Inflammatory macrophage treated with lipopolysaccharide for 1 hour (primary cell): ENCODE data around the gene MAB21L2.

Experiments used
- DNase-seq, 2 donors: peaks; one replicate each; pipeline ENCODE4 v3.0.0-alpha.2; 2020 to 2022

The MAB21L2 gene

DNA sequence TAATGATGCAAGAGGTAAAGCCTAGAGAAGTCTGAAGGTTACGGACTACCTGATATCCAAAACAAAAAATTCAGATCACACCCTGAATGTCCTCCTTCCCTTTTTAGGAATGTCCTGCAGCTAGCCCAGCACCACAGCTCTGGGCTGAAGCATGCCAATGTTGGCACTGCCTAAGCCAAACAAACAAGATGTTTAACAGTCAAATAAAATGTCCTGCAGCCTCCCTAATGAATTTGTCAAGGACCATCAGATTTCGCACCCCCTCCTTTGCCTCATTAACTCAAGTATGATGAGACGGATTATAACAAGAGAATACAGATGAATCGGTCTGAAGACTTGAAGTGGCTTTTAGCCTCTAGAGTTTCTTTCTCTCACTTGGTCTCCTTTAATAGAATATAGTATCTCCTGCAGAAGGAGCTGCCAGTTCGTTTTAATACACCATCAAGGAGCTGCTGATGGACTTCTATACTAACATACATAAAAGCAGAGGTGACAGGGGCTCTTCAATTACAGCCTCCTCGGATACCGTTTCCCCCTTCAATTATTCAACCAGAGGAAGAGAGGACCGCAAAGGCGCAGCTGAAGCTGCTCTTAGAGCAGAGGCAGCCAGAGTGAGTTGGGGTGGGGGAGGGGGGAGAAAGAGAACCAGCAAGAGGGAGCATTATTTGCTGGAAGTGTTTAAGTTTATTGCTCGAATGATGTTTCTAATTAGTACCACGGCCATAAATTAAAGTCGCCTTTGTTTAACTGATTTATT lies 3.0 kb upstream of the MAB21L2 start:
- DNase-seq: no peak

DNA sequence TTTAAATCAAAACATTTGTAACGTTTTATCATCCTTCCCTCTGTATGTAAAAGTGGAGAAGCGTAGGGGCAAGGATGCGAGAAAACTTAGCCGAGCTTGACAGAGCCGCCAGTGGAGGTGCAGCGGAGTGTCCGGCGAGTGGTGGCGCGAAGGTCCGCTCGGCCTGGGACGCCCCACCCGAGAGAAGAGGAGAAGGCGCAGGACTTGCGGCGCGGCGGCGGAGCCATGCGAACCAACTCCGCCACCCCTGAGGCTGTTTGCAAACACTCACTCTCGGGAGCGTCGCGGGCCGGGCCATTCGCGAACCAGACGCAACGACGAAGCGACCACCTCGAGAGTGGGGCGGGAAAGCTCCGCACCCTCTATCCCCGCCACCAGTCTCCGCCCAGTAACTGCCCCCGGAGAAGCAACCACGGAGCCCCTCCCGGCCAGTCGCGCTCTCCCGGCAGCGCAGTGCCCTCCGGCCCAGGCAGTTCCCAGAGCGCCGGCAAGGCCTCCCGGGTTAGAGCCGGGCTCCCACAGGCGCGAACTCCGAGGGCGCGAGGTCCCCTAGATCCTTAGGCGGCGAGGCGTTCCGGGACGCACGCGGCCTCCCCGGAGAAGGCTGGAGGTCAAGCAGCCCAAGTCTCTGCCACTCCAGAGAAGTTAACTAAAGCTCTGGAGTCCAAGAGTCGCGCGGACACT lies 2.3 kb upstream of the MAB21L2 start:
- DNase-seq: no peak

DNA sequence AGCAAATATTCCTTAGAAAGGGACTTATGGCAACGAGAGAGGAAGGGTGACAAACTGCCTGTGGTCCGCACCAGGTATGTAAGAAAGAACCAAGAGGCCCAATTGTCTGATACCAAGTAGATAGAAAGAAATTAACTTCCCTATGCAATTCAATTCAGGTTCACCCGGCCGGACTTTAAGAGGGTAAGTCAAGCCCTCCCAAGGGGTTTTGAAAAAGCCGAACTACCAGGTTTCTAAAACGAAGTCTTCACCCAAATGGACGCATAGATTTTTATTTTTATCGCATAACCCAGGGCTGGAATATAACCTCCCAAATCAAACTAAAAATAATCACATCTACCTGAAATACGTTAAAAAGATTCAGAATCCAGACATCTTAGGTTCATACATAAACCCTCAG lies 1.6 kb upstream of the MAB21L2 start:
- DNase-seq: no peak

DNA sequence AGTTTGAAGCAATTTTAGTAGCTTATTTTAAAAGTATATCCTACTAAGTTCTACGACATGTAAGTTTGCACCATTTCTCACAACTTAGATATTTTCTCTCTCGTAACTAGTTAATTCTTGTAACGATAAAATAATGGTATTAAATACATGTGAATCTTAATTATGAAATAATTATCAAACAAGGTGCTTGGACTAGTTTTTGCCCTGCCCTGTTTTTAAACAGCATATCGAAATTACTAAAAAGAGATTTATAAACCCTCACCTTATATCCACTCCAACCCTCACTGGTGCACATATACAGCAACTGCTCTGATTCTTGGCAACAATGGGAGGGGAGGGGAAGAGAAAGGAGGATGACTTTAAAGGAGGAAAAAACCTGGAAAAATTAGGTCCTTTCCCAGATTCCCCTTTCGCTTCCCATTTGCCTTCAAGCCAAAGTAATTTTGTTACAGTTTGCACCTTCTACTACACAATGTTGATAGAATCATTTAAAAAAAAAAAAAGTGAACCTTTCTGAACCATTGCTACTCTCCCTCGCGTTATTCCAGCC lies 820 bp upstream of the MAB21L2 start:
- DNase-seq: no peak

DNA sequence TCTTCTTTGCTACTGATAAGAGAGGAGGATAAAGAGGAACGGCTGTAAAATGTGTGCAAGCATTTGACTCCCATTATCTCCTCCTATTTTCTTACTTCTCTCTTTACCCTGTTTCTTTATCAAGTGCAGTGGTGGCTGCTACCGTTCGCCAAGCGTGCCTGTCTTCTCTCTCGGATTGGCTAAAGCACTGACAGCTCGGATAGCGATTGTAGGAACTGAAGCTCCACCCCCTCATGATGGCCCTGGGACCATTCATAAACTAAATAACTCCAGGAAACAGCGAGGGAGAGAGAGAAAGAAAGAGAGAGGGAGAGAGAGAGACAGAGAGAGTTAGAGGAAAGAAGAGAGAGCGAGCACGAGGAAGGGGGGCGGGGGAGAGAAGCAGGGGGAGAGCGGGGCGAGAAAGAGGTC lies 305 bp upstream of the MAB21L2 start:
- no peak for DNase-seq

DNA sequence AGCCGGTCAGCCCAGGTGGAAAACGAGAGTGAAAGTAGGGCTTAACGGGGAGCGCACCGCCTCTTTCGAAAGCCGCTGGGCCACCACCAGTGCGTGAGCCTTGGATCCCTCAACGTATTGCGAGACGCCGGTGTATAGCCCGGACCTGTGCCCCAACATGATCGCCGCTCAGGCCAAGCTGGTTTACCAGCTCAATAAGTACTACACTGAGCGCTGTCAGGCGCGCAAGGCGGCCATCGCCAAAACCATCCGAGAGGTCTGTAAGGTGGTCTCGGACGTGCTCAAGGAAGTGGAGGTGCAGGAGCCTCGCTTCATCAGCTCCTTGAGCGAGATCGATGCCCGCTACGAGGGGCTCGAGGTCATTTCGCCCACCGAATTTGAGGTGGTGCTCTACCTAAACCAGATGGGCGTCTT lies 929 bp downstream of the MAB21L2 start:
- DNase-seq: no peak

DNA sequence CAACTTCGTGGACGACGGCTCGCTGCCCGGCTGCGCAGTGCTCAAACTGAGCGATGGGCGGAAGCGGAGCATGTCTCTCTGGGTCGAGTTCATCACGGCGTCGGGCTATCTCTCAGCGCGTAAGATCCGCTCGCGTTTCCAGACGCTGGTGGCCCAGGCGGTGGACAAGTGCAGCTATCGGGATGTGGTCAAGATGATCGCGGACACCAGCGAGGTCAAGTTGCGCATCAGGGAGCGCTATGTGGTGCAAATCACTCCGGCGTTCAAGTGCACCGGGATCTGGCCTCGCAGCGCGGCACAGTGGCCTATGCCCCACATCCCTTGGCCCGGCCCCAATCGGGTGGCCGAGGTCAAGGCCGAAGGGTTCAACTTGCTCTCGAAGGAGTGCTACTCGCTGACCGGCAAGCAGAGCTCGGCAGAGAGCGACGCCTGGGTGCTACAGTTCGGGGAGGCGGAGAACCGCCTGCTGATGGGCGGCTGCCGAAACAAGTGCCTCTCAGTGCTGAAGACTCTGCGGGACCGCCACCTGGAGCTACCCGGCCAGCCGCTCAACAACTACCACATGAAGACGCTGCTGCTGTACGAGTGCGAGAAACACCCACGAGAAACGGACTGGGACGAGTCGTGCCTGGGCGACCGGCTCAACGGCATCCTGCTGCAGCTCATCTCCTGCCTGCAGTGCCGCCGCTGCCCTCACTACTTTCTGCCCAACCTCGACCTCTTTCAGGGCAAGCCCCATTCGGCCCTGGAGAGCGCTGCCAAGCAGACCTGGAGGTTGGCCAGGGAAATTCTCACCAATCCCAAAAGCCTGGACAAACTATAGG lies 1.5 kb downstream of the MAB21L2 start:
- no peak for DNase-seq

DNA sequence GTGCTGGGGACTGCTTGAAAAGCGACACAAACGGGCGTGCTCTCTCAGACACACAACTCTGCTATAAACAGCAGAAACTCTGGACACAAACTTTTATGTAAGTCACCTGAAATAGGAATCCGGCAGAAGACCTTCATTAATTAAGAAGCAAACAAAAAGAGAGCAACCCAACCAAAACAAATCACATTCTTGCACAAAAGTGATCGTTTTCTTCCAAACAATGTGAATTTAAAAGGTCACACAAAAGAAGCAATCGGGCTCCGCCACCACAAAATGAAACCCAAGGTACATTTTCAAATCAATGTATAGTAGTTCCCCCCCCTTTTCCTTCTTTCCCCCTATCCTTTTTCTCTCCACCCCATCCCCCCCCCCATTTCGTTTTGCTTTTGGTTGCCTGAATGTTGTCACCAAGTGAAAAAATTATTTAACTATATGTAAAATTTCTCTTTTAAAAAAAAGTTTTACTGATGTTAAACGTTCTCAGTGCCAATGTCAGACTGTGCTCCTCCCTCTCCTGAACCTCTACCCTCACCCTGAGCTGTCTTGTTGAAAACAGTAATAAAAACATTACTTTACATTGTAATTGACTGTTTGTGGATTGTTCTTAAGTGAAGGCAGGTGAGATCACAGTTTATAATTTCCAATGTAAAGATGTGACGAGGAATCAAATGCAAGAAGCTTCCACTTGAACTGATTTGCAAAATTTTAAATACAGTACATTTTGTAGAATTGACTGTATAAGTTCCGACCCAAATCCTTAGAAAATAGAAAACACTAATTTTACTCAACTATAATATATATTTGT lies 2.4 kb downstream of the MAB21L2 start:
- DNase-seq: no peak

DNA sequence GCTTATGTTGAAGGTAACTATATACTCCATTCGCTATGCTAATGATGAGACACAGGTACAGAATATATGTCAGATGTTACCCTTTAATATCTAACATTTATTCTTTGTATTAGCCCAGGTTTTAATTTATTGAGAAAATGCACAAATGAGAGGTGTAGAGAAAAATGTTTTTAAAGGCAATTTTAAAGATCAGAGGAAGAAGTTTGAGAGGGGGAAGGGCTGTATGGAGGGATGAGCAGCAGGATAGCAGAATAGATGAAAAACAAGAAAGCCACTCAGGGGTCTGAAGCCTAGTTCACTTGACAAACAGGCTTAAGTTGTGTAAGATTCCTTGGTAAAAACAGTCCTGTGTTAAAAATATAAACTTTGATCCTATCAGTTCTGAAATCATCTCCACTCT lies 3.7 kb downstream of the MAB21L2 start:
- no peak for DNase-seq

DNA sequence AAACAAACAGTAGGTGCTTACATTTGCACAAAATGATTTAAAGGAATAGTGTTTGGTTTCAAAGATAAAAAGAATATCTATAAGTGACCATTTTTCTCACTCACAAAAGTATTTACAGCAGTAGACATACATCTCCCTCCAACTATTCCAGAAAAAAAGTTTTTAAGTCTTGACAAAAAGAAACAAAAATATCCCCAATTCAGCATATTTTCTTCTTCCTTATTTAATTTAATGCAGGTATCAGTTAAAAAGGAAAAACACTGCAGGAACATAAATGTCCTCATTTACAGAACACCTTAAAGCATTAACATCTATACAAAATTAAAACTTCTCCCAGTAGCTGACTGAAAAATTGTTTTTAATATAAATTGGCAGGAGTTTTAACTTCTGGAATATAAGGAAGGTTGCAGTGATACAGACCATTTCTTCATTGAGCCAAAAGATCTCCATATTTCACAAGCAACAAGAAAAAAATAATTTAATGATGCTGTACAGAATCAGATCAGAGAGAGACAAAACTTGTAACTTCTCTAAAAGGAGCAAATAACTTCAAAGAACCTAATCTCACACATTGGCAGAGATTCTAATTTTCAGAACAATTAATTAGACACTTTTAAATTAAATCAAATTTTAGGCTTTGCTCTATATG lies 4.3 kb downstream of the MAB21L2 start:
- DNase-seq: no peak

DNA sequence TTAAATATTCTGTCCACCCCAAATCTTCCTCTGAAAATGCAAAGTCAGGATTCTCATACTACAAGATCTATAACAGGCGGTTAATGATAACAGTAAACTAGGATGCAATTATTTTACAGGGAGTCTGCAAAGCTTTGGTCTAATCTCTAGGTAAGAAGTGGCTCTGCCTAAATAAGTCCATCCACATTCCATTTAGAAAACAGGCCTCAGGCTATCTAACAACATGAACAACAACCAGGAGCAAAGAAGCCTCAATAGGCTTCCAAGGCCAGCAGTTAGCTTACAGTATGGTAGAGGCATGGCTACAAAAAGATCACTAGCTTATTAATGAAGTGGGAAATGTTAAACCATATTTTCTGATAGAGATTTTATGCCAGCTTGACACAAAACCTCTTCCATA lies 6.4 kb downstream of the MAB21L2 start:
- no peak for DNase-seq

DNA sequence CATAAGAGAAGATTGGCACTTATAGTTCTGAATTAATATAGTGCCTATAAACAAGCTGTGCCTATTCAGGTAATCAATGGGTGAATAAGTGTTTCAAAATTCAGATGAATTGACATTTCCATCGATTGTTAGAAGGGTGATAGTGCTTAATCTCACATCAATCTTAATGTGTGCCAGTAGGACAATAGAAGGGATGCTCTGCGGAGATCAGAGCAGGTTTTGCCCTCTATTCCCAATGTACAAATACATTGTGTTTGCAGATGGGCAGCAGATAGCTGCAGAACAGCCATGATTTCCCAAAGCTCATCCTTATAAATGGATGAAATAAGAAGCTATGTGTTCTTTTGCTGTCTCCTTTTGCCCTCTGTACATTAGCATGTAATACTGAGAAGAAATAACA lies 7.2 kb downstream of the MAB21L2 start:
- no peak for DNase-seq

DNA sequence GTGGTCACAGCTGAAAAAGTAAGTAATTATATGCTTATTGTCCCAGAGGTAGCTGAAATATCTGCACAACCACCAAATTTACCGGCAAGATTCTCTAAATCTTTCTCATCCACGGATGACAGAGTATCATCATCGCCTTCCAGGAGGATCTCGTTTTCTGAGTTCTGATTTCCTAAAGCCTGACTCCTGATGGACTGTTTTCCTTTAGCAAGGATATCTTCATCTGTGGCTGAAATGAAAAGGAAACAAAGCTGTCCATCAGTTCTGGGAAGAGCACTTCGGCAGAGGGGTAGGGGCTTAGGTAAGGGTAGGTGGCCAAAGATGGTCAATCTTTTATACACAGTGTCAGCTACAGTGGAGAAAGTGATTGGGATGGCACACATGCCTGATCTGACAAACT lies 8.7 kb downstream of the MAB21L2 start:
- DNase-seq: no peak

DNA sequence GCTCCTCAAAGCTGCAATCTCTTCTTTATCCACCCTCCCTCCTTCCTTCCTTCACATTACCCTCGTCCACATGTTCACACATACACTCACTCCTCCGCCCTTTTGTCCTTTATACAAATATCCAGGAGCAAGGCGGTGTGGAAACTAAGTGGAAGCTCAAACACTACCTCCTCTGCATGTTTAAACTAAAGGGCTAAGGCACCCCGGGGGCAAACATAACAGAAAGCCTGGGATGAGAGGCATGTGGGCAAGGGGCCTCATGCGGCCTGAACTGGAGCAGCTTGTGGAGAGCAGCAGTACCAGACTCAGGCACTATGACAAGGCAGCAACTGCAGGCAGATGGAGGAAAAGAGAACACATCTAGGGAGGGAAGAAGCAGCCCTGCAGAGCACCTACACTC lies 9.5 kb downstream of the MAB21L2 start:
- no peak for DNase-seq

DNA sequence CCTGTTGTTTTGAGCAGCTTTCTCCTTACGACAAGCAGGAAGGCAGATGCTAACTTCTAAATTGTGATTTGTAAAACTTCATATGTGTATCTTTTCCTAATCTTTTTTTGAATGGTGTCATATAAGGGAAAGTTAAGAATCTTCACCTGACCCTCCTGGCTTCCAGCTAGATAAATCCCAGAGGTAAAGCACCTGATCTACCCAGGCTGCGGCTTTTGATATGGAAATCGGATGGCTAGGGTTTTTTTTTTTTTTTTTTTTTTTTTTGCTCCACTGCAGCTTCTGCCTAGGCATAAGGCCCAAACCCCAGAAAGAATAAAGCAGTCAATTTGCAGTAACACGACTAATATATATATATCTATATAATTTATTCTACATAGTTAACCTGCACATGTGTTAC lies 10.0 kb downstream of the MAB21L2 start:
- no peak for DNase-seq

DNA sequence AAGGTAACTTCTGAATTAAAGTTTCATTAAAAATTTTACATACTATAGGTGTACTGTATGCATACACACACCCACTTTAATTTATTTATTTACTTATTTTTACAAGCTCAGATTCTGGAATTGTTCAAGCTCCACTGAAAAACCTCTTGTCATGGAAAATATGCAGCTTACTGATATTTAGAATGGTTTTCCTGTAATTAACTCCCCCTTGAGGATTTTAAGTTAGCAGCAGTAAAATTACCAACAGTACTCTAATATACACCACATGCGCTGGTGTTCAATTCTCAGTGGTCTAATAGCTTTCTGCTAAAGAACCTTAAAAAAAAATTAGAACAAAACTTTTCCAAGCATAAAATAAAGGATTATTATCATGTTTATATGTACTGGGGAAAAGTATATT lies 12.0 kb downstream of the MAB21L2 start:
- DNase-seq: no peak

DNA sequence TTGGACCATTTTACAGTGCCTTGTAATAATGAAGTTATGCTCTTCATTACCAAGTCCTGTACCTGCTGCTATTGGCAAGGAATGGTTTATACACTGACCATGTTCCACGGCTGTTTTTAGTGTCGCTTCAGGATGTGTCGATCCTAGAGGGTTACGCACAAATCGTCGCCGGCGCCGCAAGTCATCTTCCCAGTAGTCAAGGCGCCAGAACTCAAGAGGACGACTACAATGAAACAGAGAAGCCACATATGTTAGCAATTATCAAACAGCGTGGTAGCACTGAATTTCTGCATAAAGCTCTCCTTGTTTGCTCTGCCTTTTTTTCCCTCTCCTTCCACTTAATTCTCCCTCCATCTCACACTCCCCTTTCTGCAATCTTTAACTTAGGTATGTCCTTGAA lies 17.0 kb downstream of the MAB21L2 start:
- no peak for DNase-seq

DNA sequence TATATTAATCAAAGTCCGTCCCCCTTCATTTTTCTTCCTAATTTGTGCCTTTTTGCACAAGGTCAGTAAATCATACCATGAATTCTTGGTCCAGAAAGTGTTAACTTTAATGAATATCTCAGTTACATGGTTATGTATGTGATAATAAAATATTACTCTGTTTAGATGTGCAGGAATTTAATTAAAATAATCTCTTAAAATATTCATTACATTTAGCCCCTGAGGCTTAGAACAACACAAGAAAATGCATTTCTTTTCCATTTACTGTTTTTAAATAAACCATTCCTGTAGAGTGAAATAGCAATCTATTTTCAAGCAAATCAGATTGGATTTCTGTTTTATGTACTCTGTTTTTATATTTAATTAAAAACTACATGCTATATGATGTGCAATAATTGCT lies 17.6 kb downstream of the MAB21L2 start:
- no peak for DNase-seq

DNA sequence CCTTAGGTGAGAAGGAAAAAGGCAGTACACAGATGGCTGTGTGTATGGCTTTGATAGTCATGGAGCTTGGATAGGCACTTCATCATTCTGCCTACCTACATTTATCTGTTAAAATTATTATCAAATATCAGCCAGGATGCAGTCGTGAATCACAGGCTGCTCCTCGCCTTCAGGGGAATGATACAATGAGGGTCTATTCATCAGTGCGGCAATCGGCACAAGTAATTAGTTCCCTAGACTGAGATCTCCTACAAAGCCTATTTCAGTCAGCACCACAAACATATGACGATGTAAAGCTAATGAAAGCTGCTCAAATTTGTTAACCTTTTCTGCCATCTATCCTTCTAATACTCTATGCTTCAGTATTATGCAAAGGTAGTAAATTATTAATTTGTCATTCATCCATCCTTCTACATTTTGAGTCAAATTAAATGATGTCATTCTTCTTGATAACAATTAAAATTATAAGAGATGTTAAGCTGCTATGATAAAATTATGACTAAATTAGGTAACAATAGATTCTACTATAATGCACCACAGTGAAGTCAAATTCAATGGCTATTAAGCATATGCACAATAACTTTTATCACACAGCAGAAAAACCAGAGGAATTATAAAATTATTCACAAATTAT lies 19.0 kb downstream of the MAB21L2 start:
- DNase-seq: no peak

DNA sequence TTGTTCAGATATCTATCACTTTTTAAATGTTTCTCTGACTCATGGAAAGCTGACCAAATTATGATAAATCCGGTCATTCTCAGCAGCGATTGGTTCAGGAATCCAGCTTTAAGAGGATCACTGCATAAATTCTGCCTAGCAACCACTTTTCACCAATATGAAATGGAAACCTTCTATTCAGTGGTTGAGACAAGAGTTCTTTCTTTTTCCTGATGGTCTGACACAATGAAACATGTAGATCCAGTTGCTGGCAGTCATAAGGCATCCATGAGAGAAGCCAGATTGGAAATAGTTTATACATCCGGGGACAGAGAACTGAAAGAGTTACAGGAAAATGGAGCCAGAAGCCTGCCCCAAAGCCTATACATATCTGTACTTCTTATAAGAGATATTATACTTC lies 27.2 kb downstream of the MAB21L2 start:
- DNase-seq: no peak

DNA sequence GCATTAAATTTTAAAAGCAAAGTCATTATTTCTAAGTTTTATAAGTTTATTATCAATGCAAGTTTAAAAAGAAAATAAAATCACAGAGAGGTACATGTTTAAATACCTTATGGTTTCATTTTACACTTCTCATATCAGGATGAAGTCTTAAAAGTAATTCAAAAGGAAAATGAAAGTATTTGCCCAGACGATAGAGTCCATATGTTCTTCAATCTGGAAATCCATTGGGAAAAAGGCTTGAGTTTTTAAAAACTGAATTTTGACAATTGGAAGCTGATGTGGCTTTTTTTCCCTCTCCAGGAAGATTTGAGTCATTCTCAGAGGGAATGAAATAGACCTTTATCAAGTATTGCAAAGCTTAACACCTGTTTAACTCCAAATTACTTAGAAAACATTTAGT lies 37.1 kb downstream of the MAB21L2 start:
- DNase-seq: no peak

DNA sequence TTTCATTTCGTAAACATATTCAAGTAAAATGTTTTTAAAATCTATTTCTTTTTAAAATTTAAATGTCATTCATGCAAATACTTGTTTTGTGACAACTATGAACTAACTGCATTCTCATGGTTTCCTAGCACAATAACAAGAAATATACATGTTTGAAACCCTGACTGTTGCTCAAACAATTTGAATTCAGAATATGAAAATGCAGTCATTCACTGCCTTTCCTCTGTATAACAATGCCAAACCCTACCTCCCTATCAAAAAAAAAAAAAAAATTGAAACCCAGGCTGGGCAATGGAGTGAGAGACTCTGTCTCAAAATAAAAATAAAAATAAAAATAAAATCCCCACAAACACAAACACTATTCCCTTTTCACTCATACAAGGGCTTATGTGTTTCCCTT lies 42.1 kb downstream of the MAB21L2 start:
- no peak for DNase-seq
